NCI-H1092 treated with DMSO at 0.1 percent for 48 hours (cell line): ENCODE data around the gene PDE5A.

ENCODE experiments used
- DNase-seq: peaks from one replicate; lab custom pipeline; 2025; lab: John Stamatoyannopoulos, UW

PDE5A gene

DNA sequence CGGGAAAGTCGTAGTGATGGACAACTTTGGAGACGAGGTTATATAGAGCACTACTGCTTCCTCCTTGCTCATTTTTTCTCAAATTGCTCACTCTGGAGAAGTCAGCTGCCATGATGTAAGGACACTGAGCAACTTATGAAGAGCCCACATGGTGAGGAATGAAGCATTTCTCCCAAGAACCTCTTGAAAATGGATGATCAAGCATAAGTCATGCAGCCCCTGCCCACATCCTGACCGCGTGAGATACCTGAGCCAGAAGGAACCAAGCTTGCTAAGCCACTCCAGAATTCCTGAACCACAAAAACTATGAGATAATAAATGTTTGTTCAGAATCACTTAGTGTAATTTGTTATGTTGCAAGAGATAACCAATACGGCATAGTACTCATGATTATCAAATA lies 42.8 kb downstream of the PDE5A start:
- DNase-seq = no peak

DNA sequence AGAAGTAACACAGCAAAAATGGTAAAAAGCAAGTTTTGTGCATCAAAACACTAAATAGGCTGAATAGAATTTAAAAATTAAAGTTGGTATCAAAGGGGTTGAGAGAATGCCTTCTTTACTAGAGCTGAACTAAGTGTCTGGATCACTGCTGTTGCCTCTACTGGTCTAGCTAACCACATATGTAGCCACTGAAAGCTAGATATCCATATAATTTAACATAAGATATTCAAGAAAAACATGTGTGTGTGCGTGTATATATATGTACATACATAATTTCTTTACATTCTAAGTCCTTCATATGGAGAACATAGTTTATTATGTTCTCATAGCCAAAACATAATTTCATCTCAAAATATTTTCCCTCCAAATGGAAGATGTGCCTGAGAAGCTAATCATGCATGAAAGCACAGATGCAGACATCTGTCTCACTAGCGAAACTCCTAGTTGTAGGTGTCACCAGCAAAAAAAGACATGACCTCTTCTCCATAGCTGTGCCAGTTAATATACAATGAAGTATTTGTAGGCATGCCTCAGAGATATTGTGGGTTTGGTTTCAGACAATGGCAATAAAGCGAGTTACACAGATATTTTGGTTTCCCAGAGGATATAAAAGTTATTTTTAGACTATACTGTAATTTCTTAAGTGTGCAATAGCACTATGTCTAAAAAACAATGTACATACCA lies 47.3 kb downstream of the PDE5A start:
- no peak for DNase-seq

DNA sequence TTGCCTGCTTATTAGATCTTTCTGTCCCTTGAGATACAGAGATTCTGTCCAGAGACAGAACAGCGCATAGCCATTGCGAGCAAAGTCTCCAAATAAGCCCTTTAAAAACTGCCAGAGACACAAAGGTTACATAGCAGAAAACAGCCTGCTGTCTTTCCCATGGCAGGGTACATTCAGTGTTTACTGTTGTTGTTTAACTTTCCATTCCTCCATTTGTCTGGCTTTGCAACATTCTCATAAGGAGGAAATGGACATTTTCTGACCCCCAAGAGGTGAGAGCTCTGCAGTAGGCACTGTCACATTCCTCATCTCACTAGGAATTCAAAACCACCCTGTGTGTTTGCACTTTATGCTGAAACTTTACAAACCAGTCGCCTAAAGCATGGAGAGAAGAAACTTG lies 48.3 kb downstream of the PDE5A start:
- no peak for DNase-seq

DNA sequence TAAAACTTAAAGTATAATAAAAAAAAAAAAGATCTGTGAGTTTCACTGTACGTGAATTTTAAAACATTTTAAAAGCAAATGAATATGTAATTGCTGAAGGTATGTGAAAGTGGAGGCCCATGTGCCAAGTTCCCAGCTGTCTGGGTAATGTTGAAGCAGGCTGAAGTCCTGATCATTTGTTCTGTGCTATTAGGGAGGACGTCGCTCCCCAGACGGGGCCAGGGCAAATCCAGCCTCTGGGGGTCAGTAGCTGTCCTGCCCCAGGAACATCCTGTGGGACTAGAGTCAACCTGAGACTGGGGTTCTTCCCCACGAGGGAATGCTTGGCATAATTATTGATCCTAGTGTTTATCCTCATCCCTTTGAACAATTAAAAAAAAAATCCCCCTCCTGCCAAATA lies 48.8 kb downstream of the PDE5A start:
- no peak for DNase-seq

DNA sequence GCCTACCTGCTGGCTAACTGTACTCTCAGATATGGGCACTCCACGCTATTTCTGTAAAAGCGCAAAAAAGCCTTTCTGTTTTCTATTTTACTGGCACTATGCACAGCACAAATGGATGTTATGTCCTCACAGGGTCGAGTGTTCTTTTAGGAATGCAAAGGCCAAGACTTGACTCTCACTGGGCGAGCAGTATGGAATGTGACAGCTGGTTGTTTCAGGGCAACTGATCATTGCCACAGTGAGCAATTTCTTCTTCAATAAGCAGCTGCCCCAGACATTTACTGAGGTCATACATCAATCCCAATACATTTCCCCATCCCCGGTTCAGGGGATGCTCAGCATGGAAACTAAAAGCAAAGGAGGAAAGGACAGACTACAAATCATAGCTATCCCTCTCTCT lies 58.2 kb downstream of the PDE5A start:
- no peak for DNase-seq

DNA sequence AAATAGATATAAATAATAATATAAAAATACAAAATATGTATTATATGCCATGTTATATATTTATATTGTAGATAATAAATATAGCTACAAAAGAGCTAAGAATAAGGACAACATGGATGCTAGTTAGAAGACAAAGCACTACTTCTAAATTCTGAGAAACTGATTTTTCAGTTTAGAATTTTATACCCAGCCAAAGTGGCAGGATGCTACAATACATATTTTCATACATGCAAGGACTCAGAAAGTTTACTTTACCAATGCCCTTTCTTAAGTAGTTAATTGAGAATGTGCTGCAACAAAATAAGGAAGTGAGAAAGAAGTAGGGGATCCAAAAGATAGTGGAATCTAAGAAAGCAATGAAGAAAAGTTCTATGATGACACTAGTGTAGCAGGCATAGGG lies 64.5 kb downstream of the PDE5A start:
- DNase-seq = no peak

DNA sequence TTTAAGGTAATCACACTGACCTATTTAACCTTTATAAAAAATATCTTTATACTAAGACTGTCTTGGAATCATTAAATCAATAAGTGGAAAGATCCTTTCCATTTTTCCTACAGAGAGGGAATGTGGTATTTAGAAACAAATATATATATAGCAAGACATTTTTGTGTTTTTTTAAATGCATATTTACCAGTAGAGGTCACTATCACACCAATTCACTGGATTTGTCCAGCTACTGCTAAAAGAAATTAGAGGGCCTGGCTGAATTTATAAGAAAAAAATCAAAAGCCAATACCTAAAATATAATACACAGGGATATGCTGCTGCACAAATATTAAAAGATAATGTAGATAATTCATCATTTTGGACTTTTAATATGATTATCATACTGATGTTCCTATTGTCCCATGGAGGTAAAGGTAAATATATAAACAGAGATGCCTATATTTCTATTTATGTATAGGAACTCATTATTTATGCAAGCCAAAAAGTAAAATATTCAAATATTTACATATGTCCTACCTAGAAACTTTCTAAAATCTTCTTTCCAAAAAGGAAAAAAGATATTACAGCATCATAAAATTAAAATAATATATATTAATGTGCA lies 69.5 kb downstream of the PDE5A start:
- DNase-seq = peak; percentile 39

DNA sequence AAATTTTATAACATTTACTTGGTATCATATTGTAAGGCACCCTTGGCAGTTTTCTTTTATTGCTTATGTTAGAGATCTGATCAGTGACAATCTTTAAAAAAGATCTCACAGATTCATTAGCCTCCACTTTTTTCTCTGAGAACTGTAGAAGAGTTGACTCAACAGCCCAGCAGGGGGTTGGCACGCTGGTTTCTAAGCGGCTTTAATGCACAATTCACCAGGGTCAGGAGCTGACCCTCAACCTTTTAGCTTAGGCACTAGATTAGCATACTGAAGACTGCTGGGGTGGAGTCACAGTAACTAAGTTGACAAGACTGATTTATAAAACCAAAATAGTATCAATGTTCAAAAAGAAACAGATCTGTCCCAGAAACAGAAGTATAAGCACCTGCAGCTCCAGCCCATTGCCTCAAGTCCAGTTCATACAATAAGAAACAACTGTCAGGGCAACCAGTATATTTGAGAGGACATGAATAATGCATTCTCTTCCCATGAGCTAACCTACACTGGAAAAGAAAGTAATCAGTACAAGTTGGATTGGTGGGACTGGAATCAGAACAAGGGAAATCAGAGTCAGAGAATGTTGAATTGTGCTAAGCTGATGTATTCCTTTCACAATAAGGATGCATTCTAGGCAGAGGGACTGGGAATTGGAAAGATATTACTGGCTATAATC lies 77.6 kb downstream of the PDE5A start:
- DNase-seq = no peak

DNA sequence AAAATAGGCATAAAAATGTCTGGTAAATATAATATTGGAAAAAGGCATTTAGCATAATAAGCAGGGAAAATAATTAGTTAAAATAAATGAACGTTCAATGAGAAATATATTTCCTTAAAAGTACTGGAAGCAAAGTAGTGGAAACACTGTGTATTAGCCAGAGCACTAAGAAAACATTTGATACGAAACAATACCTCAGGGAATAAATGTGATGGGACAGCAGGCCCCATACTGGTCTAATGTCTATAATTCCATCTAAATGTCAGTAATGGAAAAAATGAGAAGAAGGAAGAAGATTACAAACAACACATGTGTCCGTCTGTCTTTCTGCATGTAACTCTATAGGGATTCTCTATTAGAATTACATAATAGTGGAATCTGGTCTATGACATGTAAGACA lies 79.0 kb downstream of the PDE5A start:
- DNase-seq = no peak

DNA sequence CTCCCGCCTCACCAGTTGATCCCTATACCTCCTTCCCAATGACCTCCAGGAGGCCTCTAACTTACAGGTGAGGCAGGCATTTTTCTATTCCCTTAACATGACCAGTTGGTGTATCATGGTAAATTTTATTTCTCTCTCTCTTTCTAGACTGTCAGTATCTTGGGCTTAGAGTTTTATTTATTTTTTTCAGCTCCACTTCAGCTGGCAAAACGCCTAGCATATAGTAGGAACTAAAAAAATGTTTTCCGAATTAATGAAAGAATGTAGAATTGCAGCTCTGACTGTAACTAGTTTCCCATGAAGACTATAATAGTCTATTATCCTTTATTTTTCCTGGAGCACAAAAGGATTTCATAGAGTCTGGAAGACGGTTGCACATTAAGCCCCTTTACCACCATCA lies 84.8 kb downstream of the PDE5A start:
- DNase-seq = no peak

DNA sequence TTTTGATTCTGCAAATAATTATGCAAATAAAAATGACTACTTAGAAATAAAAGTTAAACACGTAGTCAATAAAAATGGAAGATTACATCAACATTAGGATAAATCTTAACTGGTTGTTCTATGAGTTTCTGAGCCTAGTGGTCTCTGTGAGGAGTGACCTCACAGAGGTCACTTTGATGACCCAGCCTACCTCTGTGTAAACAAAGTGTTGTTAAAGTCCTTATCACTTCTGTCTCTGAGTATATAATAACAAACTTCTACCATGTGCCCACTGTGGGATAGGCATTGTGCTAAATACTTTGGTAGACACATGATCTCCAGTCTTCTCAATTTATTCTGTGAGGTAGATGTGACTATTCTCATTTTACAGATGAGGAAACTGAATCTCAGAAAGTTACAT lies 85.4 kb downstream of the PDE5A start:
- no peak for DNase-seq

DNA sequence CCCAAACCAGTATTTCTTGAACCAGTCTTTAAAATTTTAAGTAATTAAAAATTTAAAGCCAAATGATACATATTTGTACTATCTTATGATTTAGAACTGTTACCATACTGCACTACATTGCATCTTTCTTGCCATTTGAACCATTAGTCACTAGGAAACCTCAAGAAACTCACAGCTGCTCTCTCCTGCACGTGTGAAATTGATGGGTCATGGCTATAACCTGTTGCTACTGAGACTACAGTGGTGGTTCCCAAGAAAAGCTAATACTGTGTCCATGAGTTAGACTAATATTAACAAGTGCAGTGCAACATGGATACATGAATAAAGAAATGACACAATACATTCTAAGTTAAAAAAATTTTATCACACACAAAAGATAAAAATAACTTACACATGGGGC lies 88.4 kb downstream of the PDE5A start:
- no peak for DNase-seq

DNA sequence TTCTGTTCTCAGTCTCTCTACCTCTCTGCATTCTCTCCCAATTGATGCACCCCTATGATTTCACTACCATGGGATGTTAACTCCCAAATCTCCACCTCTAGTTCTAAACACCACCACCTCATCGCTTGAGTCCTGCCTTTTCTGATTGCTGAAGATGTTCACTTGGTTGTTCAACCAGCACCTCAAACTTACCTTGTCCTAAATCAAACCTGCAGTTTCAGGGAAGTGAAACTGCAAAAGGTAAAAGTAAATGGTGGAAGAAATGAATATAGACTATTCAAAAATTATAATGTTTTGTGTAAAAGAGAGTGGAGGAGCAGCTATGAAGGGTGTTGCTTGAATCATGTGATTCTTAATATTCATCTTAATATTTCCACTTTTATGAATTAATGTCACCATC lies 91.0 kb downstream of the PDE5A start:
- DNase-seq = no peak

DNA sequence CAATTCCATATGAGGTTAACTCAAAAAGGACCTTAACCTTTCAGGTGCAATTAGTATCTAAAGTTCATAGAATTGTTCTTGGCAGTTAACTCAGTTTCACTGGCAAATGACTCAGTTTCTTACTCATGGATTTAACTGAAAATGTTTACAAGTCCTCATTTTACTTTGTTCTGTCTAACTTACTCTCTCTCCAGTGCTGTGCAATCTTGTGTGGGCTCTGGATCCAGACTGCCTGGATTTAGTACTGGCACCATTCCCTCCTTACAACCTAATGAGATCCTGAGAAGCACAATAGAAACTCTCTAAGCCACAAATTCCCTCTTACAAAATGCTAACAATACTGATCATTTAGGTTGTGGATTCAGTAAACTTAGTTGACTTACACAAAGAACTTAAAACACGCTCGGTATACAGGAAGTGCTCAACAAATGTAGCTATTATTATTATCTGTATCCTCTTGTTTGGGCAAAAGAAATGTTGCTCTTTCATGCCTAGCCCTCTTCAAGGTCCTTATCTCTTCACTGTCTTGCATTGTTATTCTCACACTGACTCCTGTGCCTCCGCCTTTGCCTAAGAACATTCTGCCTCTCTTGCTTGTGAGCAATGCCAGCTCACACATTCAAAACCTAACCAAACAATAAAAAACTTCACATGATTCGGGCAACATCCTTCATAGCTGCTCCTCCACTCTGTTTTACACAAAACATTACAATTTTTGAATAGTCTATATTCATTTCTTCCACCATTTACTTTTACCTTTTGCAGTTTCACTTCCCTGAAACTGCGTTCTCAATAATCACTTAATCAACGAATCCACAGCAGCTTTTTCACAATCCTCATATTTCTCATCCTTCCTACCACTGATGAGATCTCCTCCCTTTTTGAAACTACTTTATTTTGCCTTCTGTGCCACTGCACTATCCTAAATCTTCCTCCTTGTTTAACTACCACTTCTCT lies 91.8 kb downstream of the PDE5A start:
- no peak for DNase-seq

DNA sequence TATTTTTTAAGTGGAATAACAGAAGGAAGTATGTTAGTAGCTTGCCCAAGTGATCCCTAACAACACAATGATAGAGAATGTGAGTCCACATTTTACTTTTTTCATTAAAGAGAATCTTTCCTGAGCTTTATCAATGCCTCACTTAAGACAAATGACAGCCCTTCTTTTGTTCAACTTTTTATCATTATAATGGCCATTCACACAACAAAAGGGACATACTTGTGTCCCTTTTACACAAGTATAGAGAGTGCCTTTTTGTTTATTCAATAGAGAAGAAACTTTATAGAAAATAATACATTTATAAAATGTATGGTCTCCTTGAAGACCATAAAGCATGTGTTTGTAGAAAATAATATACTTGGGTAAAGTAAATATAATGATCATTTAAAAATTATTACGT lies 96.3 kb downstream of the PDE5A start:
- no peak for DNase-seq

DNA sequence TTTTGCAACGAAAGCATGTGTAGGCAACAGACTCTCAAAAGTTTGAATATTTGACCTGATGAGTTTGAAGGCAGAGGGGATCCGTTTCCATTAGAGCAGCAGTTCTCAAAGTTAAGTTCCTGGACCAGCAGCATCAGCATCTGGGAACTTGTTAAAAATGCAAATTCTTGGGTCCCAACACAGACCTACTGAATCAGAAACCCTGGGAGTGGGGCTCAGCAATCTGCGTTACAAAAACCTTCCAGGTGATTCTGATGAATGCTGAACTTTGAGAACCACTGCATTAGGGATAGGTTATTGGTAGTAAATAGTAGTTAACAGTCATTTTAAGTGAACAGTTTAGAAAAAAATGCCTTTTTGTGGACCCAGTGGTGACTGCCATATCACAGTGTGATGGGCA lies 98.8 kb downstream of the PDE5A start:
- DNase-seq = no peak

DNA sequence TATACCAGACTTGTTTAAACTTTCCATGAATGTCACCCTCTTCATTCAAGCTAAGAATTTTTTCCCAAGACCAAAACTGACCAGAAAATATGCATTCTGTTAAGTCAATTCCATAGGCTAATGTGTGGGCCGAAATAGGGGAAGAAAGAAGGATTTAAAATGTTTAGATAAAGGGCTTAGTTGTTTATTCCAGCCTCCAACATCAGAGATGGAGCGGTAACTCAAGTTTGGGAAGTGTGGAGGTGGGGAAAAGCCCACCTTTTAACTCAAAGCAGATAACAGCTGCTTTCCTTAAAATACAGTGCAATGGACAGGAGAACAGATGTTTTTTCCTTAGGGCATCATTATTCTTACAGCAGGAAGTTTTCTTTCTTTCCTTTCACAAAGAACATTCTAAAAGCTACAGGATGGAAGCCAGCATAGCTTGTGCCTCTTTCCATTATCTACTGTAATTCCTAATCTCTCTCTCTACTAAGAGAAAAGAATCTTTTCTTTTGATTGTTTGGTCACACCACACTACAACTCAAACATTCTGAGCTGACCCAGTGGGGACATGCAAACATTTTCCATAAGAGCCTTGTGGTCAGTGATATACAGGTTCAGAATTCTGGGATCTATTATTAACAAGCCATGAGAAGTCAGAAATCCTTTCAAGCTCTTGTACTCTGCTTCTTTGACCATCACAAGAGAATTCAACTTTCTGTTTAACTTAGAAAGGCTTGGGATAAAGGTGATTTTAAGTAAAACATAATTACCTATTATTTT lies 101.6 kb downstream of the PDE5A start:
- DNase-seq = no peak

DNA sequence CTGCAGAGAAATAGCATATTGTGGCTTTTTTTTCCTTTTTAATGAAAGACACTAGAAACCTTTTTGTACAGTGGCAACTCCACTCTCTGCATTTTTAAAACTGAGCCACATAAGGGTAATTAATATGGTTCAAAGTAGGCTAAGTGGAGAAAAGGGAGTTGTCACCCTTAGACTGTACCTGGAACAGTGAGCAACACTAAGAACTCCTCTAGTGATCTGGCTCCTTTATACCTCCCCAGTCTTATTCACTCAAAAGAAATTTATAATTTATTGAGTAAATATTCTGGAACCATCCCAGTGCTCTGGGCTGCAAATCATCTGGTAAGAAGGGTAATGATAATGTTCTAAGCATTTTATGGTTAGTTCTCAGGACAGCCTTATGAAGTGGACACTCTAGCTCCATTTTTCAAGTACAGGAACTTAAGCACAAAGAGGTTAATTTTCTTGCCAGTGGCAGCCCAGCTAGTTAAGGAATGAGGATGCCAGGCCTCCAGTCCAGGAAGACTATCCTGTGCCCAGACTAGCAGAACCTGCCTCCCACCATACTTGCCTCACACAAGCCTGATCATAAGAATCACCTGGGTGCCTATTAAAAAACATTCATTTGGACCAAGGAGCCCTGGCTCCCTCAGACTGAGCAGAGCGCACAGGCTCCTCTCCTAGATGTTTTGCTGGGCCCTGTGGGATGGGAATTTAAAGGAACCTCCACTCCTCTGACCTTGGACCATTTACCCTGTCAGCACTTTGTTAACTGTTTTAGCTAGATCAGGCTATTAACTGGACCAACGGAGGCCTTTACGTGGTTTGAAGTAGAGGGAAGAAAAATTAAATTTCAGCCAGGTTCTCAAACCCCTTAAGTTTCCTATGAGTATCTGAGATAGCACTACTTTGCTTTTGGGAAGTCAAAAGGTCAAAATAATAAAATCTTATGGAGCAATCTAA lies 102.6 kb downstream of the PDE5A start:
- DNase-seq = no peak

DNA sequence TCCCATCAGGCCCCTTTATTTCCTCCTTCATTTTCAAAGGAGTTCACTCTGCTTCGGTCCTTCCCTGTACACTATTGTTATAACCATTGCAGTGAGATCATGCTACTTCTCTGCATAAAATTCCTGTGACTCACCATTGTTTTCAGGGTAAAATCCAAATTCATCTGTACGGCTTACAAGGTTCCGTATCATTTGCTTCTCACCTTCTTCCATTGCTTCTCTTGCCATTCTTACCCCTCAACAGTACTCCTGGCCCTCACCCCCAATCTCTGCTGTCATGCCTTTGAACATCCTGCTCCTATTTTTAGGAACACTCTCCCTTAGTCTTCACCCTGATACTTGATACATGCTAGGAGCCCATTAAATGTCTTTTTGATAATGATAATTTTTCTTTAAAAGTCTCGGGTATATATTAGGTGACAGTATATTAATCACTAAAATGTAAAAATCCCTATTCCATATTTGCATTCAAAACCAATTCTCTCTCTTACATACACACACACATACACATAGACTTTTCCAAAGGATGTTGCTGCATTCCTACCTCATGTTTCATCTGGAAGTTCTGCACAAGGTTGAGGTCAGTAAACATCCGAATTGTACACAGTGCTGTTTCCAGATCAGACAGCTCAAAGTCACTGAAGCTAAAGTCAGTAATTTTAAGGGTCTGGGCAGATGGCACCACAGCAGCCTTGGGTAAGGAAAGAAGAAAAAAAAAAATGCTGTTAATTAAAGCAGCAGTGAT lies 103.4 kb downstream of the PDE5A start:
- DNase-seq = no peak

DNA sequence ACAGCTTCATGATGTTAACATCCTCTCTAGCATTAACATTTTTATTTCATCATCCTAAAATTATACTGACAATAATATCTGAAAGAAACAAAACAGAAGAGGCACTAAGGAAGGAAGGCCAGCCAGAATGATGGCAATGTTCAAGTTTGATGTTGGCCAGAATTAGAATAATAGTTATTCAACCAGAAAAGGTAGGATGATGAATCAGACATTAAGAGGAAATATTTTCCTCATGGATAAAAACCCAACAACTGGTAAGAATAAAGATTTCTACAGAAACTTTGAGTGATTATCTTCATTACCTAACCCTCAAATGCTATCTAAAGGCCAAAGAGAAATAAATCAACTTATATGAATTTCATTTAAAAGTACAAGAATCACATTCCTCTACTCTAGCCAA lies 105.2 kb downstream of the PDE5A start:
- DNase-seq = no peak
